K562 (cell line): ENCODE results near the gene ABHD16B. TPM values are rescaled to one million over a fixed set of nuclear protein-coding genes. Genes with fewer than 3 reads are reported as not detected.

ENCODE experiments used
- ATAC-seq: fragments of 200-7000 bp; cut with Tn5 transposase; 3 replicates; pipeline ENCODE4 v1.9.1; 2020; ENCODE audit warnings: moderate library complexity
- BruUV-seq: library from RNA; stranded (reverse); fragments of 400-500 nt; replicated peaks from 2 replicates; lab custom pipeline; 2021; lab: Mats Ljungman, UMichigan
- CTCF ChIA-PET: fragments of 300-600 bp; formaldehyde crosslinking; extraction: SDS; loops from one replicate; lab custom pipeline; 2021; ENCODE audit warnings: low intra/inter-chr PET ratio; lab: Yijun Ruan, JAX
- POLR2A ChIA-PET: fragments of 300-600, 350-650 bp; sonication (Branson Sonifier 250); formaldehyde crosslinking; extraction: SDS; loops from one replicate; lab custom pipeline; 2021; ENCODE audit warnings: antibody characterized with exemption, inconsistent platforms; lab: Yijun Ruan, JAX
- DNase-seq, 4 experiments: peaks; one replicate each; pipeline versions ENCODE4 v3.0.0 to v3.0.0-alpha.2; 2011 to 2018; ENCODE audit warnings: low spot score in 3 of 4, mixed read lengths in 3 of 4; ENCODE audit errors: extremely low read depth in 1 of 4
- FAIRE-seq: peaks from 2 replicates; lab custom pipeline; 2011; peaks lifted over from hg19 to GRCh38; lab: Jason Lieb, UNC
- H2AFZ ChIP-seq: 2 replicates; pipeline ENCODE4 v1.6.0; 2011; ENCODE audit warnings: low read depth, low read length, control low read depth, inconsistent platforms
- H3K27ac ChIP-seq: fragments of 200-600 bp; 3 replicates; pipeline ENCODE4 v1.8.0; 2011; ENCODE audit warnings: low read depth, mild to moderate bottlenecking, control low read depth, inconsistent platforms, low read length, moderate library complexity, mixed read lengths; ENCODE audit errors: extremely low read depth
- H3K27me3 ChIP-seq, 2 experiments: fragments of 300-600 bp in 1 of 2; 2 replicates in 1 of 2; 3 replicates in 1 of 2; pipeline versions ENCODE4 v1.6.0 to v1.8.0; 2011; ENCODE audit warnings: inconsistent platforms in 2 of 2, low read length in 2 of 2, mild to moderate bottlenecking in 1 of 2, mixed read lengths in 1 of 2, moderate library complexity in 1 of 2; ENCODE audit not compliant: control insufficient read depth in 2 of 2, insufficient read depth in 2 of 2
- H3K36me3 ChIP-seq: fragments of 300-600 bp; 3 replicates; pipeline ENCODE4 v1.8.0; 2011; ENCODE audit warnings: mild to moderate bottlenecking, low read length, inconsistent platforms; ENCODE audit not compliant: control insufficient read depth, insufficient read depth
- H3K4me1 ChIP-seq, 2 experiments: fragments of 200-600 bp in 1 of 2; replicated peaks in 1 of 2; 2 replicates in 1 of 2; 3 replicates in 1 of 2; pipeline versions ENCODE4 v1.5.1 to v1.8.0; 2011; ENCODE audit warnings: inconsistent platforms in 2 of 2, low read length in 2 of 2, mild to moderate bottlenecking in 1 of 2, mixed read lengths in 1 of 2, moderate library complexity in 1 of 2; ENCODE audit not compliant: control insufficient read depth in 2 of 2, insufficient read depth in 2 of 2
- H3K4me2 ChIP-seq: 2 replicates; pipeline ENCODE4 v1.6.1; 2011; ENCODE audit warnings: low read length, control low read depth, inconsistent platforms, mixed read lengths; ENCODE audit not compliant: insufficient read depth
- H3K4me3 ChIP-seq: fragments of 200-600 bp; sonication (generic), shearing (Covaris generic); 2 replicates; pipeline ENCODE4 v1.5.1; 2016; ENCODE audit warnings: control low read depth, inconsistent platforms
- H3K79me2 ChIP-seq: fragments of 200-600 bp; 3 replicates; pipeline ENCODE4 v1.8.0; 2011; ENCODE audit warnings: low read length, inconsistent platforms; ENCODE audit not compliant: control insufficient read depth, insufficient read depth
- H3K9ac ChIP-seq, 2 experiments: 2 replicates each; pipeline versions ENCODE4 v1.6.0 to v1.6.1; 2011; ENCODE audit warnings: low read depth in 2 of 2, low read length in 2 of 2, control low read depth in 1 of 2, inconsistent platforms in 1 of 2, mild to moderate bottlenecking in 1 of 2, mixed read lengths in 1 of 2; ENCODE audit not compliant: insufficient read depth in 1 of 2
- H3K9me1 ChIP-seq: one replicate; pipeline ENCODE4 v1.6.0; 2011; ENCODE audit warnings: inconsistent platforms, mild to moderate bottlenecking, low read length, moderate library complexity; ENCODE audit not compliant: control insufficient read depth, insufficient read depth
- H3K9me3 ChIP-seq: replicated peaks from 2 replicates; pipeline ENCODE4 v1.5.1; 2011; ENCODE audit warnings: low read depth, low read length, inconsistent platforms; ENCODE audit not compliant: control insufficient read depth, insufficient read depth
- H4K20me1 ChIP-seq: replicated peaks from 2 replicates; pipeline ENCODE4 v1.6.1; 2011; ENCODE audit warnings: low read length, inconsistent platforms, mixed read lengths; ENCODE audit not compliant: control insufficient read depth, insufficient read depth
- ARID3A ChIP-seq: IDR thresholded peaks from 2 replicates; pipeline ENCODE4 v1.6.1; 2012; ENCODE audit warnings: low read depth, low read length, improper control_type of control experiment, borderline replicate concordance
- CHCHD3 ChIP-seq: fragments of 250-450 bp; sonication (Bioruptor Pico); IDR thresholded peaks from 2 replicates; pipeline ENCODE4 v2.1.2; 2022; ENCODE audit warnings: mild to moderate bottlenecking
- KDM2B ChIP-seq: fragments of 250-450 bp; sonication (Bioruptor Pico); IDR thresholded peaks from 2 replicates; pipeline ENCODE4 v1.8.0; 2021; ENCODE audit warnings: mild to moderate bottlenecking, moderate library complexity
- RBFOX2 ChIP-seq: fragments of 200-400 bp; formaldehyde crosslinking; IDR thresholded peaks from 2 replicates; pipeline ENCODE4 v1.6.1; 2017; ENCODE audit warnings: low read depth, mild to moderate bottlenecking, low read length, moderate library complexity
- SP1 ChIP-seq: sonication (generic); formaldehyde crosslinking; IDR thresholded peaks from 2 replicates; pipeline ENCODE4 v1.8.1; 2022; ENCODE audit warnings: mild to moderate bottlenecking, missing genetic modification reagents
- ZSCAN32 ChIP-seq: fragments of 450-650 bp; formaldehyde crosslinking; IDR thresholded peaks from 2 replicates; pipeline ENCODE4 v1.4.0; 2020; ENCODE audit warnings: mild to moderate bottlenecking, moderate library complexity
- WGBS: fragments of 100-300 bp; shearing (Covaris generic); methylation state at CpG from one replicate; pipeline ENCODE4 v1.1.6; 2016; ENCODE audit warnings: low coverage, mixed read lengths; ENCODE audit not compliant: insufficient coverage; ENCODE audit errors: missing lambda C conversion rate; 5-methylcytosine and 5-hydroxymethylcytosine counted together
- in situ Hi-C: fragments of 300-500 bp; cut with MboI; formaldehyde crosslinking; loops from 4 replicates; pipeline ENCODE4 v1.15.0; 2018; ENCODE audit warnings: inconsistent platforms, mixed read lengths
- intact Hi-C: fragments of 100-400 bp; cut with micrococcal nuclease; formaldehyde crosslinking; loops from 2 replicates; pipeline ENCODE4 v1.14.2; 2022
- polyA plus RNA-seq, 8 experiments: library from polyadenylated mRNA; depleted of rRNA in 4 of 8; stranded (reverse) in 5 of 8; unstranded in 3 of 8; fragments of >200 nt; fragmentation: Nextera tagmentation in 2 of 8; fragmentation: Illumina TruSeq in 1 of 8; extraction: Ambion mirVana in 2 of 8; extraction: Trizol in 1 of 8; gene quantifications; 2 replicates each; pipeline versions ENCODE4 v1.2.1 to v1.2.3, GENCODE V29; 2011 to 2014; ENCODE audit warnings: inconsistent platforms in 1 of 8, missing spikeins in 1 of 8
- total RNA-seq, 7 experiments: library from RNA; depleted of rRNA in 6 of 7; stranded (reverse); fragments of >200 nt in 6 of 7; fragmentation: Illumina TruSeq in 2 of 7; extraction: Trizol in 2 of 7; gene quantifications; 2 replicates each; pipeline versions ENCODE4 v1.2.1 to v1.2.3, GENCODE V29; 2011 to 2021; ENCODE audit warnings: low replicate concordance in 1 of 7

Gene ABHD16B
- total and polyA plus RNA-seq, 9 of the 15 experiments (the other 6 are each of a cell fraction or from before 2014, with no cell fraction given): not detected

- Histone ChIP-seq H3K4me3 (no peak overlapping the region), H3K4me2 (no peak overlapping the region), H3K9me1 (no peaks in the 10 kb centered on the region), H2AFZ (no peak overlapping the region), H3K27ac (no peak overlapping the region), H3K9me3 (no peaks in the 10 kb centered on the region), H3K36me3 (peaks cover 77% of the 10 kb centered on the region; the same call in 2 of the 3 replicates), H3K4me1 (no peaks in the 10 kb centered on the region), H4K20me1 (peaks cover 6% of the 10 kb centered on the region), H3K27me3 (no peaks in the 10 kb centered on the region), H3K9ac (no peak overlapping the region), H3K79me2 (peaks cover 2% of the 10 kb centered on the region; the same call in 1 of the 3 replicates)
- intact Hi-C loops: no loop called here
- no peak for DNase-seq
- 91% methylated on average over 18 of the region's 19 CpGs for WGBS
- POLR2A ChIA-PET: interaction anchor here (0.6 to 4.1 kb wide), 3 partner anchors 8 to 15 kb away, joined by 3 to 39 read pairs (median 3); partner anchors contain the start of gene TPD52L2
- in situ Hi-C loops: no loop called here
- peak; percentile 53 for TF ChIP-seq RBFOX2
- no peak for TF ChIP-seq SP1 (CRISPR knock-in tag)
- CTCF ChIA-PET: interaction anchor here (0.5 kb wide), 1 partner anchor 77 kb away, joined by 4 read pairs; no protein-coding TSS in a partner anchor
- no peak for ATAC-seq
- BruUV-seq: no TSS peak
- no peak for FAIRE-seq
Observed at GRCh38 chr20:63876489-63877036, 15.3 kb downstream of the ABHD16B start.

GRCh38 chr20:63877755-63878470 lies 16.6 kb downstream of the ABHD16B start:
- DNase-seq (no peak), FAIRE-seq (no peak), ATAC-seq (no peak)
- BruUV-seq: no TSS peak
- peaks cover 11% of the 10 kb centered on the region for H4K20me1 ChIP-seq
- ChIA-PET POLR2A (interaction anchor here (1.2 to 4.1 kb wide), 2 partner anchors 12 to 14 kb away, joined by 3 to 39 read pairs; partner anchors contain the start of gene TPD52L2), CTCF (no interaction called here)
- H3K27me3 ChIP-seq: no peaks in the 10 kb centered on the region
- no peak overlapping the region for H3K27ac ChIP-seq
- in situ Hi-C loops: no loop called here
- peaks cover 78% of the 10 kb centered on the region; the same call in 2 of the 3 replicates for H3K36me3 ChIP-seq
- no peak overlapping the region for H2AFZ ChIP-seq
- intact Hi-C loops: no loop called here
- H3K9me3 ChIP-seq: no peaks in the 10 kb centered on the region
- TF ChIP-seq ARID3A: no peak
- TF ChIP-seq RBFOX2: peak; percentile 31; the same call in 1 of the 2 replicates
- TF ChIP-seq ZSCAN32 (CRISPR knock-in tag): no peak
- TF ChIP-seq CHCHD3: no peak
- no peak for TF ChIP-seq KDM2B (CRISPR knock-in tag)
- H3K4me3 ChIP-seq: no peak overlapping the region
- H3K79me2 ChIP-seq: peaks cover 2% of the 10 kb centered on the region; the same call in 1 of the 3 replicates
- no peaks in the 10 kb centered on the region for H3K9me1 ChIP-seq
- H3K4me1 ChIP-seq: peaks cover 0 to 5% of the 10 kb centered on the region in 2 experiments; a peak in 1 of 5 replicates
- WGBS: 92% methylated on average over 15 of the region's 32 CpGs
- no peak overlapping the region; a peak in 2 of 4 replicates for H3K9ac ChIP-seq
- no peak overlapping the region for H3K4me2 ChIP-seq
